HUDEP-2 (cell line): ENCODE measurements around the gene LHX3.

Source experiments
- DNase-seq, 76 experiments: peaks; one replicate each; lab custom pipeline; 2025; ENCODE audit not compliant: unreplicated experiment in 76 of 76; lab: John Stamatoyannopoulos, UW

LHX3 gene

DNA sequence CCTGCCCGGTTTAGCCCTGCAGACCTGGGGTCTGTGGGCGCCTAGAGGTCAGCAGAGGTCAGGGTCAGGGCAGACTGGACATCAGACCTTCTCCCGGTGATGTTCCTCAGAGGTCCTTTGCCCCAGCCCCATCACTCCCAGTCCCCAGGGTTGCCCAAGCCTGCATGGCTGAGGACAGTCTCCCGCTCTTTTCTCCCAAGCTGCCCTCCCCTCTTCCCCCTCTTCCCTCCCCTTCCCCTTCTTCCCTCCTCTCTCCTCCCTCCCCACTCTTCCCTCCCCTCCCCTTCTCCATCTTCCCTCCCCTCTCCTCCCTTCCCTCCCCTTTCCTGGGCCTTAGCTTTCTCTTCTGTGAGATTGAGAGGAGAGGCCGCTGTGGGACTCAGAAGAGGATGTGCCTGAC is 10.4 kb downstream of the LHX3 start:
- no peak for DNase-seq

DNA sequence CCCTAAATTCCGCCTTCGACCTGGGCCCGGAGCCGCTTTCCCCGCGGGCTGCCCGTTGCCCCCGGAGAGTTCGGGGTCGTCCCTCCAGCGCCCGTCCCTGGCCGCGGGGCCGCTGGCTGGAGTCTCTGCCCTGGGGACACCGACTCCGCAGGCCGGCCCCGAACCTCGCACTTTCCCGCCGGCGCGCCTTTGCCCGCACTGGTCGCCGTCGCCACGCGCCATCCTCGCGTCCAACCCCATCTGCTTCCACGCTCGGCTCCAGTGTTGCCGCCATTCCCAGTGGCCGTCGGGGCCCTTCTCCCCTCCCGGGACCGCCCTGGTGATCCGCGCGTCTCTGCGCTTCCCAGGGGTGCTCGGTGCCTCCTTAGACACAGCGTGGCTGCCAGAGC is 11.0 kb downstream of the LHX3 start:
- no peak for DNase-seq

DNA sequence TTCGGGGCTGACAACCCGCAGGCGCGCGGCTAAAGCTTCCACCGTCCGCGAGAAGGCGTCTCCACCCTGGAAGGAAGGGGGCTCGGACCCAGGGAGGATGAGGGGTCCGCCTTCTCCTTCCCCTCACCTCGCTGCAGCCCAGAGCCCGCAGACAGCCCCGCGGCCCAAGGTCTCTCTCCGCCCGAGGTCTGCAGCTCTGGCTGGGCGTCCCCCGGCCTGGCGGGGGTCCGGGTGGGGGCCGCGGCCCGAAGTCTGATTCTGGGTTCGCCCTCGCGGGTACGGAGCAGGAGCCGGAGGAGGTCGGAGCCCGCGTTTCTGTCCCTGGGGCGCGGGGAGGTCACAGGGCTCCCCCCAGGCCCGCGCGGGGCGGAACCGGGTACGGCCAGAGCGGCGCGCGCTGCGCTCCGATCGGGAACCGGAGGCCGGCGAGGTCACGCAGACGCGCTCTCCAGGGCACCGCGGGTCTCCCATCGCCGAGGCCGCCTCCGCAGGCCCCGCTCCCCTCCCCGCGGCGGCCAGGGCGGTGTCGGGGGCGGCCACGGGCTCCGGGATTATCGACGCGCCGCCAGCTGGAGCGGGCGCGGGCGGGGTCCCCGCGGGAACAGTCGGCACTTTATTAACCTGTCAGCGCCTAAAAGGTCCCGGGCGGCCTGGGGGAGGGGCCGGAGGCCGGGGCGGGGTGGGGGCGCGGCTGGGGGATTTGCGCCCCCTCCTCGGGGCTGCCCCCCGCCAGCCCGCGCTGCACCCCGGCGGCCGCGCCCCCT is 11.6 kb downstream of the LHX3 start:
- DNase-seq, result peak in 6 of 76 experiments; percentile 14 to 55 (median 20)

DNA sequence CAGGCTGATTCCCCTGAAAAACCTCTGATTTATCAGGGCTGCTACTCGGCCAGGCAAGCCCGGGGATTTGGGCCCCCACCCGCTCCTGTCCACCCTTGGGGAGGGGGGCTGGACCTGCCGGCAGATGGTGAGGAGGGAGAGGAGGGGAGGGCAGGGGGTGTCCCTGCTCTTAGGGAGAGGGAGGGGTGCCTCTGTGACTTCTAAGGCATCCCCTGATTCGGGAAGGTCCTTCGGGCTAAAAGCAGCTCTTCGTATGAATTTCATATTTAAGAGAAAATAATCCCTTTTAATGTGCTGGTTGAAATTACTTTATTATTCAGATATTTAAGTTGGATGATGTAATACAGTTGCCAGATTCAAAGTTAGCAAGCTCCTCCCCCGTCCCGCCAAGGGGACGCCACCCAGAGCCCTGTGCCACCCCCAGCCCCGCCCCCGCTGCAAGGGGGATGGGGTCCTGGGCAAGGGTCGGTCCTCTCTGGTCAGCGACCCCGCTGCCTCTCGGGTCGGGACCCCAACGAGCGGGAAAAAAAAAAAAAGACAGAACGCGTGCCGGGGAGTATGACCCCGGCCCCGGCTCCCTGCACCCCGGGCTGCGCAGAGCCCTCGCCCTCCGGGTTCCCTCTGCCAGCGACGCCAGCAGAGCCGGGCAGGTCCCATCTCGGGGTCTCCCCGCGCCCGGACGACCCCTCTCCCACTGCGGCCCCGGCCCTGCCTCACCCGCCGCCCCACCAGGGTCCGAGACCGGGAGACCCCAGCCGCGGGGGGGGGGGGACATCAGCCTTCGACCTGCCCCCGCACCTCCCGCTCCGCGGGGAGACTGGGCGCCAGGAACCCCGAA is 12.4 kb downstream of the LHX3 start:
- peak in 7 of 76 experiments; percentile 14 to 46 (median 20) for DNase-seq

DNA sequence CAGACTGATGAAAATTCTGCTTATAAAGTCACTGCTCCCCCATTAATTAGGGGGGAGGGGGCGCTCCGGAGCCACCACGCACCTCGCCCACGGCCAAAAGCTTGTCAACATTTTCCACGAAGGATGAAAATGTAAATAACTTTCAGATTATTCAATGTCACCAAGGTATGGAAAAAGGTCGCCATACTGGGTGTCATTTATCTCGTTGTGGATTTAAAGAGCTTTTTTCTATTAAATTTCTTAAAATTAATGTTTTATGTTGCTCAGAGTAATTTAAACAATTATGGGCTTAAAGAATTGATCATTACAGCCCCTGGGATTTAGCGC is 13.0 kb downstream of the LHX3 start:
- DNase-seq, result no peak

DNA sequence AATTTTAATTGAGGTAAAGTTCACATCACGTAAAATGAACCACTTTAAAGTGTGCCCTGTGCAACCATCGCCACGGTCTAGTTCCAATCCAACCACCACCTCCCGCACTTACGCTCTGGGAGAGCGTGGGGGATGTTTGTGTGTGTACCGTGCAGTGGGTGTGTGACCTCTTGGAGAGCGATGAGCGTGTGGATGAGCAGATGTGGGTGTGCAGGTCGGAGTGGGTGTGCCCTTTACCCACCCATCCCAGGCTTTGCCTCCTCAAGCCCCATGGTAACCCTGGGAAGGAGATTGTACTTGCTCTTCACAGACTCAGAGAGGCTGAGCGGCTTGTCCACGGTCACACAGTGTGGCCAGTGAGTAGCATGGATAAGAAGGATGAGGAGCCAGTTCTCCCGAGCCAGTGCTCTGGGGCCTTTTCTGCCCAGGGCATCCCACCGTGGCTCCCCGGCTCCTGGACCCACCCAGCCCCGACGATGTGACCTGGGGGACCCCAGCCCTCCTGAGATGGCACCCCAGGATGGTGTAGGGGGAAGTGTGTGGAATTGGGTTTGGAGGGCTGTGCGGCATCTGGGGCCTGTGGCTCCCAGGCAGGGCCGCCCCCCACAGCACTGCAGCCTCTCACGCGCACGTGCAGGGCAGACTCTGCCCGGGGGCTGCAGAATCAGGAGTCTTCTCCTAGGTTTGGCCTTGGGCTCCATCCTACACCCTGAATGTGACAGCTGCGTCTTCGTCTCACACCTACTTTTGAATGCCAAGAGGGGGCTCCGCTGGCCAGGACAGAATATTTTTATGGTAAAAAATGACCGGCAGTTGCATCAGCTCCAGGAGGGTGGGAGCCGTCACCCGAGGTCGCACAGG is 13.6 kb downstream of the LHX3 start:
- peak in 19 of 76 experiments; percentile 13 to 62 (median 32) for DNase-seq

DNA sequence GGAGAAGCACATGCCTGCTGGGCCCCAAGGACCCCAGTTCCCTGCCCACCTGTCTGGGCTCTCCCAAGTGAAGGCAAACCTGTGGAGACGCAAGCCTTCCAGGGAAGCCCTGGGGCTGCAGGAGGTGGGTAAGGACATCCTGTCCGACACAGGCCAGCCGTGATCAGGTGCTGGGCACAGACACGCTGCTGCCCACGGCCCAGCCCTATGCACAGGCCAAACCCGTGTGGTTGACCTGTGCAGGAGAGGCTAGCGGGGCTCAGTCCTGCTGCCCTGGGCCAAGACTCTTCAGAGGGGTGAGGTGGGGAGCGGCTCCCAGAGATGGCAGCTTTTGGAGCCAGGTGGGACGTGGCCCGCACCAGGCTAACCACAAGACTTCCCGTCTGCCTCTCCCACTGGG is 14.3 kb downstream of the LHX3 start:
- DNase-seq, result no peak

DNA sequence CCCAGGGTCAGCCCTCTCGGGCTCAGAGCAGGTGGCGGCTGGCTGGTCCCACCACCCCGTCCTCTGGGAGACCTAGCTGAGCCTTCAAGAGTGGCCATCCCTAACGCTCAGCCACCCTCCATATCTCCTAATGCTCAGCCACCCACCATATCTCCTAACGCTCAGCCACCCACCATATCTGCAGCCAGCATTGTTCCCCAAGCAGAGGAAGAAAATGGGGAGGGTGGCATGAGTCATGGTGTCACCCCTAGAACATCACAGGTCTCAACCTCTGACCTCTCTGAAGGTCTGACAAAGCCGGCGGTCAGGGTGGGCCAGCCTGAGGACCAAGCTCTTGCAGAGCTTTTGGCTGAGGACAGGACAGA is 14.7 kb downstream of the LHX3 start:
- DNase-seq, result peak in 37 of 76 experiments; percentile 12 to 84 (median 52)

DNA sequence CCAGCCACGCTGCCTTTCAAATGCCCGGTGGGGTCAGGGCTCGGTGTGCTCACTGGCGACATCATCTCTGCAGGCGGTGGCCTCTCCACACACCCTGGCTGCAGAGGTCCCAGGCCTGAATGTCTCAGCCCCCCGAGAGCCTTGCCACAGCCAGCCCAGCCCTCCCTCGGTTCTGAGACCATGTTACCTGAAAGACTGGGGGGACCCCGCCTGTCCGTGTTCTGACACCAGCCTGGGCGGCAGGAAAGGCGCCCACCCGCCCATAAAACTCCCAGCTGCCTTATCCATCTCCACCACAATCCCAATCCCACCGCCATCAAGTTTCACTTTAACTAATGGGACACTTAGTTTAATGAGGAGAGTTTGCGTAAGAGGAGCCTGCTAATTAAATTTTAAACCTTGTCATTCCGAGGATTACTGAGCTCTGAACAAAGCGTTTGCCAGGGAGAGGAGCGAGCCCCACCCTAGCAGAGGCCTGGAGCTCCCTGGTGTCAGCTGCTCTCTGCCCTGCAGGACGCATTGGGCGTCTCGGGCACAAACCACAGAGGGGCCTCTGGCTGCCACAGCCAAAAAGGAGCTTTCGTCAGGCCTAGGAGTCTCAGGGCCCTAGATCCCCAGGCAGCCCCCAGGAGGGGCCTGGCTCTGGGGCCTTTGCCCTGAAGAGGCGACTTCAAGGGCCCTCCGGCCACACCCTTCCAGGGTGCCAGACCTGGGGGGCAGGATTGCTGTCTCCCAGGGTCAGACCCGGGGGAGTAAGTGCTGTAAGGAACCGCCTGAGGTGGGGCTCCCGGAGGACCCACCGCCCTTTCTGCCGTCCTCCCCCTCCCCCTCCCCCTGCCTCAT is 15.3 kb downstream of the LHX3 start:
- peak in 57 of 76 experiments; percentile 16 to 88 (median 56) for DNase-seq

DNA sequence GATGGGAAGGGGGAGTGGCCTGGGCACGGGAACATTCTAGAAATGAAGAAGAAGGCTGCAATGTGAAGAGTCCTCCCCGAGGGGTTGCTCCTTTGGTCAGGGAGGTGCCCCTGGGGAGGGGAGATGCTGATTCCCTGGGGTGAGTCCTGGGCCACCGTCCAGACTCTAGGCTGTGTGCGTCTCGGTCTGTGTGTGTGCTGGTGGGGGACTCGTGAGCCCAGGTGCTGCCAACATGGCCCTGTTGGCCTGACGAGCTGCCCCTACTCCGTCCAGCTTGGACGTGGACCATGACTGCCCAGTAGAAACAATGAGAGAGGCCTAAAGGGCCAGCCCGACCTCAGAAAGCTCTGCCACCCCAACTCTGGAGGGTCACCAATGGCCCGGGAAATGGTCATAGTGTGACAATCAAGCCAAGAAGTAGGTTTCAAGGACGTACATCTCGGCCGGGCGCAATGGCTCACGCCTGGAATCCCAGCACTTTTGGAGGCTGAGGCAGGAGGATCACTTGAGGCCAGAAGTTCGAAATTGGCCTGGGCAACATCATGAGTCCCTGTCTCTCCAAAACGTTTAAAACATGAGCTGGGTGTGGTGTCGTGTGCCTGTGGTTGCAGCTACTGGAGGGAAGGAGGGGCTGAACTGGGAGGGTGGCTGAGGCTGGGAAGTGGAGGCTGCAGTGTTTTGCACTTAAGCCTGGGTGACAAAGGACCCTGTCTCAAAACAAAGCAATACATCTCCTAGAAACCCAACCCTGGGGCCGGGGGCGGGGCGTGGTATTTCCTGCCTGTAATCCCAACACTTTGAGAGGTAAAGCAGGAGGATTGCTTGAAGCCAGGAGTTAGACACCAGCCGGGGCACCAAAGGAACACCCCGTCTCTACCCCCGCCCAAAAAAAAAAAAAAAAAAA is 17.0 kb downstream of the LHX3 start:
- peak in 14 of 76 experiments; percentile 11 to 44 (median 18) for DNase-seq

DNA sequence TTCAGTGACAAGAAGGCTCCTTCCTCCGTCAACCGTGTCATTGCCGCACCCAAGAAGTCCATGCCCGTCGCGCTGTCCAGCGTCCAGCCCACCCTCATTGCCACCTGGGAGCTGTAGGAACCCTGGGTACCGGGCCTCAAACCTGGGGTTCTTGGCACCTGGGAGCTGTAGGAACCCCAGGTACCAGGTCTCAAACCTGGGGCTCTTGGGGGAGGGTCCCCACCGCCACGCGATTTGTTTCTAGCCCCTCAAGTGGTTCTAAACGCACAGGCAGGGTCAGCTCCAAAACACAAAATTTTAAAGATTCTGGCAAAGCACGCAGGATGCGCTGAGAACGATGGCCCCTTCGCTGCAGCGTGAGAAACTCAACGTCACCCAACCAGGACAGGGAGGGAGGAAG is 17.7 kb downstream of the LHX3 start:
- no peak for DNase-seq

DNA sequence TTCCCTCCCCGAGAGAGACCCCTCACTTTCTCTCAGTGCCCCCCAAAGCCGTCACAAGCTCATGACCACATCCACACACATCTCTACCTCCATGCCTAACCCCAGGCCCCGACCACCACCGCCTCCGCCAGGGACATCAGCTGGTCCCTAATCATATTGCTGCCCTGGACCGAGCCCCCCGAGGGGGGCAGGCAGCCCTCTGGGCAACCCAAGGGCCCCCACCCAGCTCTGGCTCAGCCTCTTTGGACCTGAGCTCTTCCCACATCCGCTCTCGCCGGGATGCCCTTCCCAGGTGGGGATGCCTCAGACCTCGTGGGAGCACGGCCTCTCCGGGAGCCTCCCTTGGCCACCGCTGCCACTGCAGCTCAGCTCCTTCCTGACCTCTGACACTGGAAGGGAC is 18.5 kb downstream of the LHX3 start:
- DNase-seq, result no peak

DNA sequence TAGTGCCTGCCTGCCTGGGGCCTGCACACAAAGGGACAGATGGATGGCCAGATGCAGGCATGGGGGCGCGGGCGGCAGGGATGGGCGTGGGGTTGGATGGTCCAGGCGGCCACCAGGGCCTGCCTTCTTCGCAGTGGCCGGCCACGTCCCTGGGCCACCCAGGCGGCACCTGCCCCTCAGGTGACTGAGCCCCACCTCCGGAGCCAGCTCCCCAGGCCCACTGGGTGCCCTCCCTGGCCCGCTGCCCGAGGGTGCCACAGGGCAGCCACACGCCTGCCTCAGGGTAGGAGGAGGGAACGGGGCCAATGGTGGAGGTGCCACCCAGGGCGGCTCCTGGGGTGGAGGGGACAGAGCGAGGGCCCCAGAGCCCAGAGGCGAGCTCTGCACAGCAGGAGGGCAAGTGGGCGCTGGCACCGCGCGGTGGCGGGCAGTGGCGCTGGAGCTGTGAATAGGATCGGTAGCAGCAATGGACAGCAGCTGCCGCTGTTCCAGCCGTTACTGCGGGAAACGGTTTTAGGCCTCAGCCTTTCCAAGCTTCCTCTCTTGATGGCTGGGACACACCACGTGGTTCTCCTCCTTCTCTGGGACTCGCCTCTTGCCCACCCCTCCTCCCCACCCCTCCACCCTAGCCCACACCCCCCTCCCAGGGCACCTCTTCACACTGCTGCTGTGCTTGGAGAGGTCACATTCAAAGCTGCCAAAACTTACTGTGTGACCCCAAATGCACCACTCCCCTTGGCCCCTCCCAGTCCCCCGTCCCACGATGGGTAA is 19.1 kb downstream of the LHX3 start:
- no peak for DNase-seq

DNA sequence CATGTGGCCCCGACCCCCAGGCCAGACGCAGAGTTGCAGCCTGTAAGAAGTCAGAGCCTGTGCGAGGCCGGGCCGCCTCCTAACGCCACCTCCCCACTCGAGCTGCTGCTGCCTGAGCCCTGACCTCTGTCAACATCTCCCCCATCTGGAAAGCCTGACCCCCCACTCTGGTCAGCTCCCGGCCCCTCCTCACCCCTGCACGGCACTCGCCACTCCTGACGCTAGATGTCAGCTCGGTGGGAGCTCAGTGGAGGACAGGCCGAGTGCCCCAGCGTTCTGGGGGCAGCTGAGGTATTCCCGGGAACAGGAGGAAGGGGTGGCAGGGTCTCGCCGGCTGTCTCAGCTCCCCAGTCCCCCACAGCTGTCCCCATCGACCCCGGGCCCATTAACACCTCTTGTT is 19.9 kb downstream of the LHX3 start:
- DNase-seq, result no peak

DNA sequence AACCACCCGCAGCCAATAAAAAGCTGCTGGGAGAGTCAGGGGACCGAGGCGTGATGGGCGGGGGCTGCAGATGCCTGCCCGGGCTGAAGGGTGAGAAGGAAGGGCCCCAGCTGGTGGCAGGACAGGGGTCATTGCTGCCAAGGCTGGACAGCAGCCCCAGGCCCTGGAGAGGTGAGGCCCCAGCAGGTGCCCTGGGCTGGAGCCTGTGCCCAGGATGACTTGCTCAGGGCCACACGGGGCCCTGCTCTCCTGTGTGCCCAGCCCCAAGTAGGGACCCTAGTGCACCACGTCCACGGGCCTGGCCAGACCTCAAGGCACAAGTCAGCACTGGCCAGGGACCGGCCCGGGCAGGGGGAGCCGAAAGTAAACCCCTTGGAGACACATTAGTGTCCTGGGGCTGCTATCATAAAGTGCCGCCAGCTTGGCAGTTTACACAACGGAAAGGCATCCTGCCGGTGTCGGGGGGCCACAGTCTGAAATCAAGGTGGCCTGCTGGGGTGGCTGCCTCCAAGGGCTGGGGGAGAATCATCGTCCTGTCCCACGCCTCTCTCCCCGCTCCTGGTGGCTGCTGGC is 22.0 kb downstream of the LHX3 start:
- DNase-seq, result no peak

DNA sequence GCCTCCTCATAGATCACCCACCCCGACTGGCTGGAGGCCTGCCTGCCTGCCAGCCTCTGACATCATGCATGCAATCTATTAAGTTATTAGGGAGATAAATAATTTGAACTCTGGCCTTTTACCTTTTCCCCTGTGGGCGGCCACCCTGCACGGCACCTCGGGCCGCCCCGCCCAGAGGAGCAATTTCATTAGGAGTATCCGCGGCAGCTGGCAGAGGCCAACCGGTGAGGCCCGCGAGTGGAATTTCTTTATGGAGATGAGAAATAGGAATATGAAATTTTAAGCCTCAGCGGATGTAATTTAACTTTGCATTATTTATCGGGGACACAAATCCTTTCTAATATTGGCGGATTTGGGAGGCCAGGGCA is 22.5 kb downstream of the LHX3 start:
- DNase-seq, result no peak

DNA sequence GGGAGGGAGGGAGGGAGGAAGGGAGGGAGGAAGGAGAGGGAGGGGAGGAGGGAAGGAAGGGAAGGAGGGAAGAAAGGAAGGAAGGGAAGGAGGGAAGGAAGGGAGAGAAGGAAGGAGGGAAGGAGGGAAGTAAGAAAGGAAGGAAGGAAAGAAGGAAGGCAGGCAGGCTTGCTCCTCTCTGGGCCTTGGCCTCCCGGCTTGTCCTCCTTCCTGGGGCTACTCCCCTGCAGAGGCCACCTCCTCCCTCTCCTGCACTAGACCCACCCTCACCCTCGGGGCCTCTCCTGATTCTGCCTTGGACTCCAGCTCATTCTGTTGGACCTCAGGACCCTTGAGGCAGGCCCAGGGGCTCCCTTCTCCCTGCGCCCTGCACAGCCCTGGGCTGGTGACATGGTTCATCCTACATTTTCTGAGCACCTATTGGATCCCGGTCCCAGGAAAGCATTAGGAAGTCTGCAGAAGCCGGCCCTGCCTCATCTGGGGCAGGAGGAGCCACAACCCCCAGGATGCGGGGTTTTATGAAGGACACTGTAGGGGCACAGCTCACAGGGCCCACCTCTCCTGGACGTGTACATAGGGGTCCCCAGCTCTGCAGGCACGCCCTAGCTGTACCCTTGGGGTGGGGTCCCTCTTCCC is 23.0 kb downstream of the LHX3 start:
- DNase-seq, result no peak

DNA sequence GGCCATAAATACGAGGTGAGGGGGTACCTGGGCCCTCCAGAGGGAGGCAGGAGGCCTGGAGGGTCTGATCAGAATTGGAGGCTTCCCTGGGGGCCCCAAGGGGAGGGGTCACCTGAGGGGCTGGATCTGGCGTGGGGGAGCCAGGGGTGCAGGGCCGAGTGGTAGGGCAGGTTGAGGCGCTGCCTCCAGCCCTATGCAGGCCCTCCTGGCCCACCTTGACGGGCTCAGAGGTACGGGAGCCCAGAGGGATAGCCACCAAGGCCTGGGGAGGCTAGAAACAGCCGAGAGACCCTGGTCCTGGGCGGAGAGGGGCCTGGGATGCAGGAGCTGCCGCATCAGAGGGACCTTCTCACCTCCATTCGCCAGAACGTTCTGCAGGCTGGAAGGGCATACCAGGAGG is 24.3 kb downstream of the LHX3 start:
- DNase-seq, result no peak
